ES-I3 (cell line): ENCODE data around the gene HSD17B7.

ENCODE experiments used
- H3K36me3 ChIP-seq: 2 replicates; pipeline ENCODE4 v1.6.1; 2013; ENCODE audit warnings: mild to moderate bottlenecking, low read length, control low read depth, moderate library complexity; ENCODE audit not compliant: insufficient read depth
- H3K4me1 ChIP-seq: 2 replicates; pipeline ENCODE4 v1.6.1; 2013; ENCODE audit warnings: mild to moderate bottlenecking, control low read depth, low read length; ENCODE audit not compliant: insufficient read depth
- H3K9ac ChIP-seq: 2 replicates; pipeline ENCODE4 v1.6.1; 2013; ENCODE audit warnings: low read depth, mild to moderate bottlenecking, low read length, moderate library complexity
- H3K9me3 ChIP-seq: 2 replicates; pipeline ENCODE4 v1.6.1; 2013; ENCODE audit warnings: mild to moderate bottlenecking, low read length, moderate library complexity; ENCODE audit not compliant: control insufficient read depth, insufficient read depth

Gene HSD17B7

DNA sequence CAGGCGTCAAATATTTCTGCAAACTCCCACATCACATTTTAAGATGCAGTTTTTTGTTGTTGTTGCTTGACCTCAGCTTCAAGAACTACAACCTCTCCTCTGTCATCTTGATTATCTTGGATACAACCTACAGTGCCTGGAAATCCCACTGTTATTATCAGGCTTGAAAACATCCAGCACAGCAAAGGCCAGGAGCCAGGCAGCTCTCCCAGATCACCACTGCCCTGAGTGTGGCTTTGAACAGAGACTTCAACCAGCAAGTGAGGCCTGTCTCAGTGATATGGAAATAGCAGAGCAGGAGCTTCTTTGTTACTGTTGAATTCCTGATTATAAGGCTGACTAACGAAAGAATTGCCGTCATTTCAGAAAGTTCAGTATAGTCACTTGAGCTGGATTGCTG lies 42.0 kb downstream of the HSD17B7 start:
- H3K36me3 ChIP-seq: no peaks in the 10 kb centered on the region
- H3K9me3 ChIP-seq: no peaks in the 10 kb centered on the region
- H3K9ac ChIP-seq: no peak overlapping the region
- H3K4me1 ChIP-seq: no peaks in the 10 kb centered on the region

GRCh38 chr1:162835157-162835899 lies 44.8 kb downstream of the HSD17B7 start:
- no peaks in the 10 kb centered on the region; the same call in 1 of the 2 replicates for H3K9me3 ChIP-seq
- no peaks in the 10 kb centered on the region for H3K36me3 ChIP-seq
- H3K9ac ChIP-seq: no peak overlapping the region
- no peaks in the 10 kb centered on the region for H3K4me1 ChIP-seq

- Histone ChIP-seq H3K9me3 (no peaks in the 10 kb centered on the region; the same call in 1 of the 2 replicates), H3K4me1 (no peaks in the 10 kb centered on the region), H3K36me3 (no peaks in the 10 kb centered on the region), H3K9ac (no peak overlapping the region)
Measured at GRCh38 chr1:162838863-162839262, 48.4 kb downstream of the HSD17B7 start.

- Histone ChIP-seq H3K9me3 (no peaks in the 10 kb centered on the region; the same call in 1 of the 2 replicates), H3K9ac (no peak overlapping the region)
Measured at GRCh38 chr1:162840250-162840839, 49.8 kb downstream of the HSD17B7 start.

GRCh38 chr1:162844153-162844552 lies 53.7 kb downstream of the HSD17B7 start:
- Histone ChIP-seq H3K4me1 (no peaks in the 10 kb centered on the region), H3K9me3 (no peaks in the 10 kb centered on the region), H3K36me3 (no peaks in the 10 kb centered on the region), H3K9ac (no peak overlapping the region)

More at GRCh38 chr1:162840250-162840839, 49.8 kb downstream of the HSD17B7 start:
- Histone ChIP-seq H3K36me3 (no peaks in the 10 kb centered on the region), H3K4me1 (no peaks in the 10 kb centered on the region)

- no peaks in the 10 kb centered on the region for H3K4me1 ChIP-seq
- no peaks in the 10 kb centered on the region for H3K36me3 ChIP-seq
- H3K9me3 ChIP-seq: no peaks in the 10 kb centered on the region
- H3K9ac ChIP-seq: no peak overlapping the region
Measured at GRCh38 chr1:162846256-162847212, 56.0 kb downstream of the HSD17B7 start.

DNA sequence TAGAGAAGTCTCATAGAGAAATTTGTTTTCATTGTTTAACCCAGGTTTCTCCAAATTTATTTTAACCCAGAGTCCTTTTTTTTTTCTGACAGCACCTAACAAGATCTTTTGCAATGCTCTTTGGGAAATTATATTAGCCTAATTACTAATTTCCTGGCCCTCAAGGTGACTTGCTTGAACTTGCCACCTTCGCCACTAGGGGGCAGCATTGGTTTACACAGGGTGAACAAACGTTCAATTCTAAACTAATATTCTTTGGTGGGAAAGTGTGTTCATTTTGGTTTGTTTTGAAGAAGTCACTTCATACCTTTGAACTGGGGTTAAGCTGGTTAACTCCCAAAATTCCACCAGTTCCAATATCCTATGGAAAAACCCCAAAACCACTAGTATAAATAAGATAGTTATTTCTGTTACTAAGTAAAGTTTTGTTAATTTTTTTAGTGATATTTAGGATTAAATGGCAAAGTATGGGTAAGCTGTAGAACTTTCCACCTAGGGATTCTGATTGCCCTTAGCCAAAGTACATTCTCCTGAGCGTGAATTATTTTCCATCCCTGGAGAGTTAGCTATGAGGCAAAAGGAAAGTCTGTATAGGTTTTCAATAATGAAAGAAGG lies 57.4 kb downstream of the HSD17B7 start:
- no peak overlapping the region for H3K9ac ChIP-seq
- H3K9me3 ChIP-seq: no peaks in the 10 kb centered on the region
- H3K36me3 ChIP-seq: no peaks in the 10 kb centered on the region
- no peaks in the 10 kb centered on the region for H3K4me1 ChIP-seq

- H3K9ac ChIP-seq: no peak overlapping the region
- no peaks in the 10 kb centered on the region for H3K36me3 ChIP-seq
- no peaks in the 10 kb centered on the region for H3K4me1 ChIP-seq
- H3K9me3 ChIP-seq: no peaks in the 10 kb centered on the region
Measured at GRCh38 chr1:162849711-162850110, 59.2 kb downstream of the HSD17B7 start.

DNA sequence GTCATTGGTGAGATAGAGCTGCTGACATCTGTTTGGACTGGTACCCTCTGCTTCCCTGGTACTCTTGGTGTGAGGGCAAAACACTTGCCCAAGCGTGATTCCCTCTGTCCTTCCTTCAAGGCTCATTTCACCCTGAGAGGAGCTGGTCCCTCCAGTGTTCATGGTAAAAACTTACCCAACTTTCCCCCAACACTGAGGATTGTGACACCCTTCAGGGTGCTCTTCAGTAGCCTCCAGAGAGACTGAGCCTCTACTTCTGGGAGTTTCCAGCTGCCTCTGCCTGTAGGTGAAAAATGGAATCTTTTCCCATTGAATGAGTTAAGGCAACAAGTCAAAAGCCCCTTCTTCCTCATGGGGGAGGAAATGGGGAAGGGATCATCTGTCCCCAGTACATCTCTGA lies 60.8 kb downstream of the HSD17B7 start:
- H3K9ac ChIP-seq: no peak overlapping the region
- no peaks in the 10 kb centered on the region for H3K9me3 ChIP-seq
- no peaks in the 10 kb centered on the region for H3K4me1 ChIP-seq
- no peaks in the 10 kb centered on the region for H3K36me3 ChIP-seq

GRCh38 chr1:162854245-162854882 lies 63.9 kb downstream of the HSD17B7 start:
- no peaks in the 10 kb centered on the region for H3K9me3 ChIP-seq
- no peaks in the 10 kb centered on the region for H3K4me1 ChIP-seq
- H3K36me3 ChIP-seq: no peaks in the 10 kb centered on the region
- H3K9ac ChIP-seq: no peak overlapping the region

DNA sequence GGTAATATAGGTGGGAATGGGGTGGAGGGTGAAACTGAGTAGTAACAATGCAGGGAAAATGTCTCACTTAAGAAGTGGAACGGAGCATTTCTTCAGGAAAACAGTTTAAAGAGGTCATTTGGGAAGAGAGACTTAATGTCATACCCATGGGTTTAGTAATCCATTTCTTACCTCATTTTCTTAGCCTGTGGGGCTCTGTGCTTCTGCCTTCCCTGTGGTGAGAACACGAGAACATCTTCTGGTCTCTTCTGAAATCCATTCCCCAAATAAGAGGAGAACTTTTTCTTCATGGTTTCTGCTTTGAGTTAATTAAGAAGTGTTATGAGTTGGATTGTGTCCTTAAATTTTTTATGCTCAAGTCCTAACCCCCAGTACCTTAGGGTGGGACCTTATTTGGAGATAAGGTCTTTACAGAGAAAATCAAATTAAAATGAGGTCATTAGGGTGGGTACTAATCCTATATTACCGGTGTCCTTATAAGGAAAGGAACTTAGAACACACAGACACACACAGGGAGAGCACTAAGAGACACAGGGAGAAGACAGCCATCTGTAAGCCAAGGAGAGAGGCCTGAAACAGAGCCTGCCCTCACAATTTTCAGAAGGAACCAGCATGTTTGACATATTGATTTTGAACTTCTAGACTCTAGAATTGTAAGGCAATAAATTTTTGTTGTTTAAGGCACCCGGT lies 65.1 kb downstream of the HSD17B7 start:
- Histone ChIP-seq H3K4me1 (no peaks in the 10 kb centered on the region), H3K36me3 (no peaks in the 10 kb centered on the region), H3K9me3 (no peaks in the 10 kb centered on the region), H3K9ac (no peak overlapping the region)

DNA sequence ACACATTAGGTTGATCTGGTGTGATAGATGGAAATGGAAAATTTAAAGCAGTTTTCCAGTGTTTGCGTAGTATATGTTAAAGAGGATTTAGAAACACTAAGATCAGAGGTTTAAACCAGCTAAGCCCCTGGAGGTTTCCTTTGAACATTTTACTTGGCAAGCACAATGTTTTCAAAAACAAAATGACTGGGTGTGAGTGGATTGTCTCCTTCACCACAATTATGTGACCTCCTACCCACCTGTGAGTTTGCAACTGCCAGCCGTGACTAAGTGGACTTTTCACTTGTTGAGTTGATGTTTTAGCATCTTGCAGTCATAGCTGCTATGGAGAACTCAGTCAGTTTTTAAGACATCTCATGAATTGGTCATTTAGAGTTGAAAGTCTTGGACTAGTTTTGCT lies 65.8 kb downstream of the HSD17B7 start:
- H3K36me3 ChIP-seq: no peaks in the 10 kb centered on the region
- no peaks in the 10 kb centered on the region for H3K4me1 ChIP-seq
- H3K9me3 ChIP-seq: no peaks in the 10 kb centered on the region
- H3K9ac ChIP-seq: no peak overlapping the region

GRCh38 chr1:162857850-162858249 lies 67.3 kb downstream of the HSD17B7 start:
- H3K9me3 ChIP-seq: no peaks in the 10 kb centered on the region
- no peaks in the 10 kb centered on the region for H3K36me3 ChIP-seq
- no peaks in the 10 kb centered on the region for H3K4me1 ChIP-seq
- no peak overlapping the region for H3K9ac ChIP-seq
